Measurements from ENCODE around the gene MCM5. TPM values are rescaled to one million over a fixed set of nuclear protein-coding genes. Genes with fewer than 3 reads are reported as not detected.

The MCM5 gene
- total and polyA plus RNA-seq, 2 of the 13 experiments (the other 11 are each of a cell fraction or from before 2014, with no cell fraction given): 40.2 to 93.5 TPM

GRCh38 chr22:35434061-35434710, 34.2 kb downstream of the MCM5 start:
- Histone ChIP-seq H3K27me3 (ENCODE audit: control insufficient read depth in 1 of 2, insufficient read depth in 2 of 2, low read length in 2 of 2) (no peaks in the 10 kb centered on the region), H3K79me2 (ENCODE audit: insufficient read depth, low read length) (no peaks in the 10 kb centered on the region), H3K4me1 (ENCODE audit: insufficient read depth, low read length) (no peaks in the 10 kb centered on the region), H2AFZ (ENCODE audit: low read length) (no peak overlapping the region), H3K36me3 (replicated peaks in 1 of 2; ENCODE audit: control insufficient read depth in 1 of 2, insufficient read depth in 2 of 2, low read length in 2 of 2) (peaks cover 2 to 32% of the 10 kb centered on the region in 2 experiments; a peak in 4 of 5 replicates), H4K20me1 (ENCODE audit: insufficient read depth, low read length) (no peaks in the 10 kb centered on the region), H3K4me3 (replicated peaks in 1 of 3; ENCODE audit: insufficient read depth in 1 of 3, low read depth in 2 of 3, low read length in 3 of 3) (no peak overlapping the region), H3K27ac (ENCODE audit: extremely low read length, insufficient read depth, low read length) (no peak overlapping the region), H3K9ac (ENCODE audit: insufficient read depth, low read depth, low read length) (no peak overlapping the region), H3K9me3 (ENCODE audit: low read length) (no peaks in the 10 kb centered on the region), H3K4me2 (ENCODE audit: low read depth, low read length) (no peak overlapping the region)
- in situ Hi-C loops (cut with HindIII; ENCODE audit: extremely low pct_ligation_motif_present, low pct_unique_long_range_greater_than_20kb): loop anchor here (5.0 to 25.0 kb wide), 2 partner anchors 148 to 303 kb away; no protein-coding TSS in a partner anchor
- TF ChIP-seq ZBTB49 (CRISPR knock-in tag; IDR thresholded peaks at IDR 0.05; ENCODE audit: borderline replicate concordance) (no peak), CREBL2 (CRISPR knock-in tag; IDR thresholded peaks at IDR 0.05; ENCODE audit: borderline replicate concordance) (no peak), ZMYM4 (CRISPR knock-in tag; IDR thresholded peaks at IDR 0.05) (no peak), ZNF280D (CRISPR knock-in tag; IDR thresholded peaks at IDR 0.05) (no peak), BRCA1 (CRISPR knock-in tag; IDR thresholded peaks at IDR 0.05) (no peak), HOXA3 (CRISPR knock-in tag; IDR thresholded peaks at IDR 0.05) (no peak), ETV6 (CRISPR knock-in tag; conservative IDR thresholded peaks at IDR 0.05) (no peak), THAP9 (CRISPR knock-in tag; IDR thresholded peaks at IDR 0.05; ENCODE audit: borderline replicate concordance) (no peak), ZNF430 (CRISPR knock-in tag; IDR thresholded peaks at IDR 0.05) (no peak), PTBP1 (IDR thresholded peaks at IDR 0.05; ENCODE audit: low read depth, low read length, poor library complexity, severe bottlenecking) (no peak), ZNF747 (CRISPR knock-in tag; IDR thresholded peaks at IDR 0.05; ENCODE audit: borderline replicate concordance) (no peak)
- CTCF ChIA-PET (ENCODE audit: low intra/inter-chr PET ratio, low total read pairs): no interaction called here
- 100% methylated on average over 4 of the region's 5 CpGs for WGBS (ENCODE audit: low lambda C conversion rate)
- intact Hi-C loops (cut with micrococcal nuclease; ENCODE audit: unreplicated experiment): loop anchor here (5.0 kb wide), 1 partner anchor 188 kb away; no protein-coding TSS in a partner anchor
- DNase-seq (ENCODE audit: low spot score) (no peak), ATAC-seq (no peak), FAIRE-seq (no peak)
- POLR2A ChIA-PET: no interaction called here
- BruUV-seq (replicated peaks): no TSS peak

Measured in HepG2 (cell line).